Measurements from ENCODE around the gene SSR1. TPM values are rescaled to one million over a fixed set of nuclear protein-coding genes. Genes with fewer than 3 reads are reported as not detected.

The SSR1 gene
- total RNA-seq, 1 donor, result 205 TPM

- H3K4me3 ChIP-seq (ENCODE audit: low read depth, low read length), result no peak overlapping the region
- no peak for DNase-seq (ENCODE audit: low read depth)
- no peak for TF ChIP-seq CTCF (IDR thresholded peaks at IDR 0.05; ENCODE audit: insufficient read depth, low read length)
Observed at GRCh38 chr6:7249391-7249790, 63.6 kb downstream of the SSR1 start.

- no peak for TF ChIP-seq CTCF (IDR thresholded peaks at IDR 0.05; ENCODE audit: insufficient read depth, low read length)
- no peak overlapping the region for H3K4me3 ChIP-seq (ENCODE audit: low read depth, low read length)
- no peak for DNase-seq (ENCODE audit: low read depth)
Observed at GRCh38 chr6:7247828-7248227, 65.2 kb downstream of the SSR1 start.

GRCh38 chr6:7247179-7247456, 65.9 kb downstream of the SSR1 start:
- no peak overlapping the region for H3K4me3 ChIP-seq (ENCODE audit: low read depth, low read length)
- DNase-seq (ENCODE audit: low read depth), result no peak
- TF ChIP-seq CTCF (IDR thresholded peaks at IDR 0.05; ENCODE audit: insufficient read depth, low read length), result no peak

GRCh38 chr6:7246401-7247178, 66.4 kb downstream of the SSR1 start:
- peak; percentile 2 for TF ChIP-seq CTCF (IDR thresholded peaks at IDR 0.05; ENCODE audit: insufficient read depth, low read length)
- no peak overlapping the region for H3K4me3 ChIP-seq (ENCODE audit: low read depth, low read length)
- DNase-seq (ENCODE audit: low read depth), result no peak

GRCh38 chr6:7245668-7246393, 67.2 kb downstream of the SSR1 start:
- no peak overlapping the region for H3K4me3 ChIP-seq (ENCODE audit: low read depth, low read length)
- no peak for TF ChIP-seq CTCF (IDR thresholded peaks at IDR 0.05; ENCODE audit: insufficient read depth, low read length)
- DNase-seq (ENCODE audit: low read depth), result no peak

- peak; percentile 73 for DNase-seq (ENCODE audit: low read depth)
- peak; percentile 93 for TF ChIP-seq CTCF (IDR thresholded peaks at IDR 0.05; ENCODE audit: insufficient read depth, low read length)
- no peak overlapping the region for H3K4me3 ChIP-seq (ENCODE audit: low read depth, low read length)
Observed at GRCh38 chr6:7243179-7243981, 69.6 kb downstream of the SSR1 start.
